GM18502 (cell line): ENCODE results near the gene KRTAP10-11.
"Not testable (repeated sequence)": the region's sequence is repeated elsewhere in the genome, so short reads cannot be mapped to it uniquely, and the experiment has no call there.

Experiments
- ATAC-seq: cut with Tn5 transposase; IDR thresholded peaks from one replicate; pipeline ENCODE4 v1.9.1; 2021; ENCODE audit warnings: mild to moderate bottlenecking; ENCODE audit not compliant: unreplicated experiment, poor library complexity

KRTAP10-11 gene

DNA sequence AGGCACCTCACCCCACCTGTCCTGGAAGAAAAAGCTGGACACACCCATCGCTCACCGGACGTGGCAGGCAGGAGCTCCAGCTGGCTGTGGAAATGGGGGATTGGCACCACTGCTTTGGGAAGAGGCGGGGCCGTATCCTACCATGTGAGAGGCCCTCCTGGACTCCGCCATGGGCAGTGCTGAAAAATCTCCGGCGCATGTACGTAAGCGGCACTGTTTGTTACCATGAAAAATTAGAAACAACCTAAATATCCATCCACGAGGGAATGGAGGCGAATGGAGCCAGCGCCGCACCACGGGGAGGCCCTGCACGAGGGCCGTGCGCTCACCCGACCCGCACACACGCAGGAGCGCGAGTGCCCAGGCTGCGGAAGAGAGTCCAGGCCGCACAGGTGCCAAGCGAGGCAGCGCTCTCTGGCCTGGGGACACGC, 31.2 kb upstream of the KRTAP10-11 start:
- no peak for ATAC-seq

DNA sequence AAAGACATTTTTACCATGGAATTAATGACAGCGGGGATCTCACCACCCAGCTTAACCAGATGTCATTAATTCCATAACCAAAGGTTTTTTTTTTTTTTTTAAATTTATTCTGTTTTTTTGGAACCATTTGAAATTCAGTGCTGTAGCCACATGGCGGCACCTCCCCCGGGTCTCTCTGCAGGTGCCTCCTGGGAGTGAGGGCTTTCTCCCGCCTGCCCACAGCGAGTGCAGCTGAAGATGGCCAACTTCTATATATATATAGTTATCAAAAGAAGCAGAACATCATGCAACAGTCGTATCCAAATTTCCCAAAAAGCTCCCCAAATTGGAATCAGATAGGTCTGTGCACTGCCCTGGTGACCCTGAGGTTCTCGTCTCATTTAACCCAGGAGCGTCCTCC, 30.7 kb upstream of the KRTAP10-11 start:
- no peak for ATAC-seq

DNA sequence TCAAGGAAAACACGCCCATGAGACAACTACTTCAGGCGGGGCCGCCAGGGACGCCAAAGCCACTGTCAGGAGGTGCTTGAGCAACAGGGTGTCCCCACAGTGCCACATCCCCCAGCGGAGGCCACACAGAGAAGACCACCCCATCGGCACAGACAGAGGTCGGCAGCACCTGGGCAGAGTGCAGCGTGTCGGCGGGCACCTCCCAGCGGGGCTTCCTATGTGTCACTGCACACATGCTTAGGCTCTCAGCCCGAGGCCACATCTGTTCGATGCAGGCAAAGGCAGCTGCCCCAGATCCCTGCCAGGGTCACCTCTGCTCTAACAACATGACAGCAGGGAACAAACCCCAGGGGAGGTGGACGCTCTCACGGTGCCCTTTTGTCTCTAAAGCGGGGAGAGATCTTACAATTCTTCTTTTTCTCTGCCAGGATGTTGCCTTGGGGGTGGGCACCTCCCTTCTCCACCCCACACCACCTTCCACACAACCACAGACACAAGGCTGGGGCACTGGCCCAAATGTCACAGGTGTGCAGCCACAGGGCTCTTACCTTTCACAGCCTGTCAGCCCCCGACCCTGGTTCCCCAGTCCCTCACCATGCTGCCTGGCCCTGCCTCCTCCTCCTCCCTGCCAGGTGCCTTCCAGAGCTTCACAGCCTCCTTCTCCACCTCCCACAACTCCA, 30.2 kb upstream of the KRTAP10-11 start:
- ATAC-seq: no peak

GRCh38 chr21:44616591-44616926, 29.7 kb upstream of the KRTAP10-11 start:
- no peak for ATAC-seq

- no peak for ATAC-seq
These were observed 29.1 kb upstream of the KRTAP10-11 start for GRCh38 chr21:44617071-44617501.

GRCh38 chr21:44618504-44618903, 27.7 kb upstream of the KRTAP10-11 start:
- no peak for ATAC-seq

DNA sequence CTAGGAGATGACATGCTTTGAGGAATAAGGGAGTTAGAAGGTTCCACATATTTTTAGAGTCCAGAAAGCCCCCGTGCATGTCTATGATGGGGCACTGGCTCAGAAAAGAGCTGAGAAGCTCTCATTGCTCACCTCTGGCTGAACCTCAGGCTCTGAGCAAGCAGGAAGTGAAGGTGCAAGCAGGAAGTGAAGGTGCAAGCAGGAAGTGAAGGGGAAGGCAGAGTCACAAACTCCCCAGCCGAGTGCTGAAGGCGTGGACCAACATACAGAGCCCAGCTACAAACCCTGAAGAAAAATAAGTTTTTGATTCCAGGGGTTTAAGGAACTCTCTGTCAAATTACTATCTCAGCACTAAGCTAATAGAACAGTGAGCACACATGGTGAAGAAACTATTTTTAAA, 27.3 kb upstream of the KRTAP10-11 start:
- ATAC-seq: no peak

DNA sequence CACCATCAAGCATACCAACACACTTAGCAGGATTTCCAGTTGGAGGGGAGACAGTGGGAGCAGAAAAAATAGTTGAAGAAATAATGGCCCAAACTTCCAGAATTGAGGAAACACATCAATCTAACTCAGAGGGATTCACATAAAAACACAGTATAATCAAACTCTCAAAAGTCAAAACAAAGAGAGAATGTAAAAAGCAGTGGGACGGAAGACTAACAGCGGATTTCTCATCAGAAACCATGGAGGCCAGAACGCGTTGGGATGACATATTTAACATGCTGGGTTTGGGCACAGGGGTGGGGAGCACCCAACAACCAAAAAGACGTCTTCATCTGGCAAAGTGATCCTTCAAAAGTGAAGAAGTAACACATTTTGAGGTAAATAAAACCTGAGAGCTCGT, 26.3 kb upstream of the KRTAP10-11 start:
- no peak for ATAC-seq

DNA sequence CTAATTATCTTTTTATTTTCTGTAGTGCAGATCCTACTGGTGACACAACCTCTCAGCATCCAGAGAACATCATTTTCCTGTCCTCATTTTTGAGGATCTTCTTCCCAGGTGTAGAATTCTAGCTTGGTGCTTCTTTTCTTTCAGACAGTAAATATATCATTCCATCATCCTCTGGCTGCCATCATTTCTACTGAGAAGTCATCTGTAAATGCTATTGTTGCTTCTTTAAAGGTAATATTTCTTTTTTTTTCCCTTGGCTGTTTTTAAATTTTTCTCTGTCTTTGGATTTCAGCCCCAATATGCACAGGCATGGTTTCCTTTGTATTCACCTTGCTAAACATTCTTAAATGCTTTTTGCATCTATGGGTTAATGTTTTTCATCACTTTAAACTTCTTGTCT, 22.6 kb upstream of the KRTAP10-11 start:
- ATAC-seq: no peak

DNA sequence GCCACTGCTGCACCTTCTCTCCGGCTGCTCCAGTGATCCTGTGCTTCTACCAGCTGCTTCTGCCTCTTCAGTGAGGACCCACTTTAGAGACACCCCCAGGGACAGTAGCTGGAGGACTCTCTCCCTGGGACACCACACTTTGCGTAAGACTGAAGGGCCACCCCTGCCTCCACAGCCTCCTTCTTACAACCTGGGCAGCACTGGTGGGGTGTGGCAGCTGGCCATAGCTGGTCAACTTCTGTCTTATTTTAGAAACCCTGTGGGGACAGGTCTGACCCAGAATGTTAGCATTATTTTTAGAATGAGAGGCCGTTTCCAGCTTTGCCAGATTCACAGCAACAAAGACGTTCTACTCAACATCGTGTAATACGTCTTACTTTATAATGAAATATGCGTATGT, 20.5 kb upstream of the KRTAP10-11 start:
- ATAC-seq: no peak

- ATAC-seq: no peak
These were observed 20.0 kb upstream of the KRTAP10-11 start for GRCh38 chr21:44626262-44626661.

- ATAC-seq: no peak
These were observed 19.5 kb upstream of the KRTAP10-11 start, which contains the start of gene KRTAP10-9 for GRCh38 chr21:44626673-44627143. KRTAP10-9 (plus strand) TSS chr21:44627093; CDS start chr21:44627172, 79 bp downstream.

DNA sequence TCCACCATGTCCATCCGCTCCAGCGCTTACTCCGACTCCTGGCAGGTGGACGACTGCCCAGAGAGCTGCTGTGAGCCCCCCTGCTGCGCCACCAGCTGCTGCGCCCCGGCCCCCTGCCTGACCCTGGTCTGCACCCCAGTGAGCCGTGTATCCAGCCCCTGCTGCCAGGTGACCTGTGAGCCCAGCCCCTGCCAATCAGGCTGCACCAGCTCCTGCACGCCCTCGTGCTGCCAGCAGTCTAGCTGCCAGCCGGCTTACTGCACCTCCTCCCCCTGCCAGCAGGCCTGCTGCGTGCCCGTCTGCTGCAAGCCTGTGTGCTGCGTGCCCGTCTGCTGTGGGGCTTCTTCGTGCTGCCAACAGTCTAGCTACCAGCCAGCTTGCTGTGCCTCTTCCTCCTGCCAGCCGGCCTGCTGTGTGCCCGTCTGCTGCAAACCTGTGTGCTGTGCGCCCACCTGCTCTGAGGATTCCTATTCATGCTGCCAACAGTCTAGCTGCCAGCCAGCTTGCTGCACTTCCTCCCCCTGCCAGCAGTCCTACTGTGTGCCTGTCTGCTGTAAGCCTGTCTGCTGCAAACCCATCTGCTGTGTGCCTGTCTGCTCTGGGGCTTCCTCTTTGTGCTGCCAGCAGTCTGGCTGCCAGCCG, 18.9 kb upstream of the KRTAP10-11 start:
- not testable (repeated sequence) for ATAC-seq

DNA sequence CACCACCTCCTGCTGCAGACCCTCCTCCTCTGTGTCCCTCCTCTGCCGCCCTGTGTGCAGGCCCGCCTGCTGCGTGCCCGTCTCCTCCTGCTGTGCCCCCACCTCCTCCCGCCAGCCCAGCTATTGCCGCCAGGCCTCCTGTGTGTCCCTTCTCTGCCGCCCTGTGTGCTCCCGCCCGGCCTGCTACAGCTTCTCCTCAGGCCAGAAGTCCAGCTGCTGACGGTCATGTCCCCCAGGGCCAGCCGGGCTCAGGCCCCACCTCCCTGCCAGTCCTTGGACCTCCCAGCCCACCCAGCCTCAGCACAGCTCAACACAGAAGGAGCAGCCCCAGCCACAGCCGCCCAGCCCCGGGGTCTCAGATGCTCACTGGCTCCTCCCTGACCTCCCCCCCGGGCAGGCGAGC, 18.4 kb upstream of the KRTAP10-11 start:
- ATAC-seq: not testable (repeated sequence)

GRCh38 chr21:44628707-44629391, 17.4 kb upstream of the KRTAP10-11 start:
- no peak for ATAC-seq

- ATAC-seq: no peak
These were observed 15.8 kb upstream of the KRTAP10-11 start for GRCh38 chr21:44630440-44630839.

DNA sequence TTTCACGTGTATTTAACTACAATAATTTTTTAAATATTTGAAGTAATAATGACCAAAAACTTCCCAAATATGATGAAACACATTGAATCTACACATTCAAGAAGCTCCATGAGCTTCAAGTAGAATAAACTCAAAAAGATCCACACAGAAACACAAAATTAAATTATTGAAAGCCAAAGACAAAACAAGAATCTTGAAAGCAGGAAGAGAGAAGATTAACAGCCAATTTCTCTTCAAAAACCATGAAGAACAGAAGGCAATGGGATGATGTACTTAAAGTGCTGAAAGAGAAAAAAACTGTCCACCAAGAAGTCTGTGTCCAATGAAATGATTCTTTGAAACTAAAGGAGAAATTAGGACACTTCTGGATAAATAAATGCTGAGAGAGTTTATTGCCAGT, 14.1 kb upstream of the KRTAP10-11 start:
- ATAC-seq: no peak

- no peak for ATAC-seq
These were observed 9.8 kb upstream of the KRTAP10-11 start for GRCh38 chr21:44636209-44637017.

DNA sequence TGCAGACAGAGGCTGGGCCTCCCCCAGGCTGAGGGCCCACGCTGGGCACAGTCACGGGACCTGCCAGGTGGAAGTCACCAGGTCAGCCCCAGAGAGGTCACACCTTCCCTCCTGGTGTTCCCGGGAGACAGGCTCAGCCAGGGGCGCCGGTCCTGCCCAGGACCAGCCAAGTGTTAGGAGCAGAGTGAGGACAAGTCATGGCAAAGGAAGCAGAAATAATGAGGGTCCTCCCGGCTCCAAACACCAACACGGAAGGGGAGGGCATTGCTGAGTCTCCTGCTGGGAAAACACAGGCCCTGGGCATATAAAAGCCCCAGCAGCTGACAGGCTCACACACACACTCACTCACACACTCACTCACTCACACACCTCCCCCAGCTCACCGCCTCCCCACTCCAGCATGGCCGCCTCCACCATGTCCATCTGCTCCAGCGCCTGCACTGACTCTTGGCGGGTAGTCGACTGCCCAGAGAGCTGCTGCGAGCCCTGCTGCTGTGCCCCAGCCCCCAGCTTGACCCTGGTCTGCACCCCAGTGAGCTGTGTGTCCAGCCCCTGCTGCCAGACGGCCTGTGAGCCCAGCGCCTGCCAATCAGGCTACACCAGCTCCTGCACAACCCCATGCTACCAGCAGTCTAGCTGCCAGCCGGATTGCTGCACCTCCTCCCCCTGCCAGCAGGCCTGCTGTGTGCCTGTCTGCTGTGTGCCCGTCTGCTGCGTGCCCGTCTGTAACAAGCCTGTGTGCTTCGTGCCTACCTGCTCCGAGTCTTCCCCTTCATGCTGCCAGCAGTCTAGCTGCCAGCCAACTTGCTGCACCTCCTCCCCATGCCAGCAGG, 9.0 kb upstream of the KRTAP10-11 start, which contains the start of gene KRTAP10-10:
Gene KRTAP10-10 (plus strand): TSS at position 339 of the 833 bp plus-strand sequence. CDS start 62 bp downstream, at position 401.
- no peak for ATAC-seq
